GM12872 (cell line): Measurements from ENCODE around the gene TCF20.

ENCODE experiments used
- TF ChIP-seq, protein P1 (sequence below): IDR thresholded peaks from 3 replicates; pipeline ENCODE4 v1.5.1; 2011; ENCODE audit warnings: low read depth, mild to moderate bottlenecking, low read length, moderate library complexity; ENCODE audit not compliant: insufficient read depth

TCF20 gene

DNA sequence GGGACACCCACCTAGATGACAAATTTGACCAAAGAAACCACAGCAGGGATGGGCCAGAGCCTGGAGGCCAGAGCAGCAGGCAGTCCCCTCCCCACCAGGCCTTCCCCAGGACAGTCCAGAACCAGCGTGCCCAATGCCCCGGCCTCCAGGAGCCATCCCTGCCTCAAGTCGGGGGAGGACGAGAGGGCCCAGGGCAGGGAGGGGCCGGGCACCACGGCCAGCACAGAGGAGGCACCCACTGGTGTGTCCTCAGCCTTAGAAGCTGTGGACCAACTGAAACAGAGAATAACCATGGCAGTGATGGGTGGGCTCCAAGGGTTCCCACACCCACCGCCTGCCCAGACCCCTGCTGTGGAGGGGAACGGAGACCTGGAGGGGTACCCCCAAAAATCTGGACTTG is 28.3 kb upstream of the TCF20 start:
- TF ChIP-seq, protein P1, sequence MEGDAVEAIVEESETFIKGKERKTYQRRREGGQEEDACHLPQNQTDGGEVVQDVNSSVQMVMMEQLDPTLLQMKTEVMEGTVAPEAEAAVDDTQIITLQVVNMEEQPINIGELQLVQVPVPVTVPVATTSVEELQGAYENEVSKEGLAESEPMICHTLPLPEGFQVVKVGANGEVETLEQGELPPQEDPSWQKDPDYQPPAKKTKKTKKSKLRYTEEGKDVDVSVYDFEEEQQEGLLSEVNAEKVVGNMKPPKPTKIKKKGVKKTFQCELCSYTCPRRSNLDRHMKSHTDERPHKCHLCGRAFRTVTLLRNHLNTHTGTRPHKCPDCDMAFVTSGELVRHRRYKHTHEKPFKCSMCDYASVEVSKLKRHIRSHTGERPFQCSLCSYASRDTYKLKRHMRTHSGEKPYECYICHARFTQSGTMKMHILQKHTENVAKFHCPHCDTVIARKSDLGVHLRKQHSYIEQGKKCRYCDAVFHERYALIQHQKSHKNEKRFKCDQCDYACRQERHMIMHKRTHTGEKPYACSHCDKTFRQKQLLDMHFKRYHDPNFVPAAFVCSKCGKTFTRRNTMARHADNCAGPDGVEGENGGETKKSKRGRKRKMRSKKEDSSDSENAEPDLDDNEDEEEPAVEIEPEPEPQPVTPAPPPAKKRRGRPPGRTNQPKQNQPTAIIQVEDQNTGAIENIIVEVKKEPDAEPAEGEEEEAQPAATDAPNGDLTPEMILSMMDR: no peak

GRCh38 chr22:42297778-42298177 is 27.3 kb upstream of the TCF20 start:
- TF ChIP-seq, protein P1: no peak

GRCh38 chr22:42296883-42297282 is 26.4 kb upstream of the TCF20 start:
- TF ChIP-seq, protein P1: no peak

- TF ChIP-seq, protein P1: peak; percentile 29; the same call in 1 of the 3 replicates
Measured at GRCh38 chr22:42296381-42296853, 26.0 kb upstream of the TCF20 start.

DNA sequence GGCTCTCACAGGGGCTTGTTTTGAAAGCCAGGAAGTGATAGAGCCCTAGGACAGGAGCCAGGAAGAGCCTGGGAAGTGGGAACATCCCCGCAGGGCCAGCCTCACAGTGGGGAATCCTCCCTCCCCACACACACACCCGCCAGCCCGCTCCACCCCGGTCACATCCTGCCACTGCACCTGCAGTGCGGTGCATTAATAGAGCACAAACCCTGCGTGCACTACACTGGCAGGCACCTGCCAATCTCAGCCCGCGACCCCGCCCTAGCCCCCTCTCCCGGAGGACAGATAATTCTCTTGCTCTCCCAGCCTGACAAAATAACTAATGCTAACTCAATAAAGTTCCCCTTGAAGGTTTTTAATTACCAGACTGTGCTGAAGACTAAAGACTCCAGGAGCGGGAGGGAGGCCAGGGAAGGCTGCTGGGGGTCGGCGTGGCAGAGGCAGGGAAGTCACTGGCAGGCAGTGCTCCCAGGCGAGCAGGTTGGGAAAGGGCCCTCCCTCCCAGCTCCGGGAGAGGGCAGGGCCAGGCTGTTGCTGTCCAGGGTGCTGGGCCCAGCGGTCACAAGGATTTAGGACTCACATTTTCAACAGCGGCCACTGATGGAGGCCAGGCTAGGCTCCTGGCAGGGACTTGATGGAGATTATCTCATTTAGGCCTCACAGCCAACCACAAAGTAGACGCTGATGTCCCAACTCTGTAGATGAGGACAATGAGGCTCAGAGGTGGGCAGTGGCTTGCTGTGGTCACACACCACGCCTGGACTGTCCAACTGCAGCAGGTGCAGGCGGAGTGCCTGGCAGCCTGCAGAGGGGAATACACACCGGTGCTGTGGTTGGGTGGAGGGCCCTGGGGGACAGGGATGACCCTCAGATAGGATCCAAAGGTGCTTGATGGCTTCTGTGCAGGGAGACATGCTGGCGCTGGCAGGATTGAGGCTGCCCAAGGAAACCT is 23.9 kb upstream of the TCF20 start:
- TF ChIP-seq, protein P1: no peak

- TF ChIP-seq, protein P1: no peak
Measured at GRCh38 chr22:42292732-42293520, 22.5 kb upstream of the TCF20 start.

DNA sequence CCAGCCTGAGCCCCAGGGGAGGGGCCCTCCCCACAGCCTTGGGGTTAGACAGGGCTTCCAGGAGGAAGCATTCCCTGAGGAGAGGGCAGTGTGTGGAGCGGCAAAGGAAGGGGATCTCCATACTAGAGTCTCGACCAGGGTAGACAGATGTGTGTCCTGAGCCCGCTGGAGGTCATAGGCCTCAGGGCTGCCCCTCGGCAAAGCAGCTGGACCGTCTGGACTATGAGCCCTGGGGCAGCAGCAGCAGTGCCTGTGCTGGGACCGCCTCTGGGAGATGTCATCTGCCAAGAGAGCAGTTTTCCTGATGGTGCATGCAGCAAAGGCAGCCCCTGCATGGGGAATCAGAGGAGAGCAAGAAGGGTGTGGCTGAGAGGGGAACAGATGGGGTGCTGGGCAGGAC is 20.8 kb upstream of the TCF20 start:
- TF ChIP-seq, protein P1: no peak
